Measurements from ENCODE around the gene SV2B. TPM values are rescaled to one million over a fixed set of nuclear protein-coding genes. Genes with fewer than 3 reads are reported as not detected.

Gene SV2B
- total RNA-seq, 1 donor: not detected

GRCh38 chr15:91135201-91136130, 35.4 kb downstream of the SV2B start:
- no peak overlapping the region for H3K4me3 ChIP-seq (ENCODE audit: low read depth, low read length)
- TF ChIP-seq CTCF (IDR thresholded peaks at IDR 0.05; ENCODE audit: insufficient read depth, low read depth, low read length): no peak
- no peak for DNase-seq (ENCODE audit: low read depth)

GRCh38 chr15:91136386-91136923, 36.4 kb downstream of the SV2B start:
- no peak overlapping the region for H3K4me3 ChIP-seq (ENCODE audit: low read depth, low read length)
- no peak for DNase-seq (ENCODE audit: low read depth)
- no peak for TF ChIP-seq CTCF (IDR thresholded peaks at IDR 0.05; ENCODE audit: insufficient read depth, low read depth, low read length)

GRCh38 chr15:91140601-91141000, 40.5 kb downstream of the SV2B start:
- TF ChIP-seq CTCF (IDR thresholded peaks at IDR 0.05; ENCODE audit: insufficient read depth, low read depth, low read length): no peak
- DNase-seq (ENCODE audit: low read depth): no peak
- no peak overlapping the region for H3K4me3 ChIP-seq (ENCODE audit: low read depth, low read length)

- no peak overlapping the region for H3K4me3 ChIP-seq (ENCODE audit: low read depth, low read length)
- TF ChIP-seq CTCF (IDR thresholded peaks at IDR 0.05; ENCODE audit: insufficient read depth, low read depth, low read length): no peak
- DNase-seq (ENCODE audit: low read depth): no peak
Measured at GRCh38 chr15:91141097-91141496, 41.0 kb downstream of the SV2B start.

GRCh38 chr15:91142106-91142744, 42.2 kb downstream of the SV2B start:
- no peak for DNase-seq (ENCODE audit: low read depth)
- peak; percentile 27 for TF ChIP-seq CTCF (IDR thresholded peaks at IDR 0.05; ENCODE audit: insufficient read depth, low read depth, low read length)
- H3K4me3 ChIP-seq (ENCODE audit: low read depth, low read length): no peak overlapping the region

- TF ChIP-seq CTCF (IDR thresholded peaks at IDR 0.05; ENCODE audit: insufficient read depth, low read depth, low read length): no peak
- no peak for DNase-seq (ENCODE audit: low read depth)
- no peak overlapping the region for H3K4me3 ChIP-seq (ENCODE audit: low read depth, low read length)
Measured at GRCh38 chr15:91142946-91143345, 42.9 kb downstream of the SV2B start.

All from fibroblast of villous mesenchyme (primary cell).